Kidney (tissue), 14 donors: ENCODE data around the gene ATAD2B. TPM values are rescaled to one million over a fixed set of nuclear protein-coding genes. Genes with fewer than 3 reads are reported as not detected.
A peak's percentile ranks its signal among the peaks of the same experiment; 100 is the strongest.

ENCODE experiments used
- DNase-seq, 5 donors: peaks; one replicate each; pipeline ENCODE4 v3.0.0-alpha.2; 2013 to 2020
- FAIRE-seq: peaks from 2 replicates; lab custom pipeline; 2012; peaks lifted over from hg19 to GRCh38; lab: Jason Lieb, UNC
- H3K27ac ChIP-seq, 2 donors: one replicate each; pipeline ENCODE4 v1.7.0; 2013; ENCODE audit warnings: low read depth in 2 of 2, low read length in 2 of 2, inconsistent platforms in 1 of 2
- H3K27me3 ChIP-seq: one replicate; pipeline ENCODE4 v1.7.1; 2013; ENCODE audit warnings: low read length, inconsistent platforms; ENCODE audit not compliant: control insufficient read depth, insufficient read depth
- H3K36me3 ChIP-seq, 3 donors: one replicate each; pipeline versions ENCODE4 v1.7.0 to v1.7.1; 2013; ENCODE audit warnings: low read length in 3 of 3, control low read depth in 1 of 3, inconsistent platforms in 1 of 3; ENCODE audit not compliant: insufficient read depth in 3 of 3, control insufficient read depth in 2 of 3
- H3K4me1 ChIP-seq, 3 donors: one replicate each; pipeline versions ENCODE4 v1.7.0 to v1.7.1; 2013; ENCODE audit warnings: low read length in 3 of 3, inconsistent platforms in 1 of 3, low read depth in 1 of 3; ENCODE audit not compliant: control insufficient read depth in 2 of 3, insufficient read depth in 2 of 3
- H3K4me3 ChIP-seq, 3 donors: one replicate each; pipeline versions ENCODE4 v1.7.0 to v1.8.1; 2013; ENCODE audit warnings: low read length in 3 of 3, control low read depth in 1 of 3, inconsistent platforms in 1 of 3
- H3K9ac ChIP-seq, 3 donors: one replicate each; pipeline versions ENCODE4 v1.7.0 to v1.7.1; 2013; ENCODE audit warnings: low read length in 3 of 3, control low read depth in 1 of 3, inconsistent platforms in 1 of 3
- H3K9me3 ChIP-seq, 3 donors: one replicate each; pipeline versions ENCODE4 v1.7.0 to v1.7.1; 2013; ENCODE audit warnings: low read length in 3 of 3, control low read depth in 1 of 3, inconsistent platforms in 1 of 3; ENCODE audit not compliant: control insufficient read depth in 2 of 3, insufficient read depth in 1 of 3
- intact Hi-C: fragments of 100-400 bp; cut with DNase I; formaldehyde crosslinking; loops from one replicate; pipeline ENCODE4 v1.11.1; 2022
- polyA plus RNA-seq: library from polyadenylated mRNA; stranded (reverse); fragments of 350-450 nt; fragmentation: Illumina TruSeq; extraction: RNeasy Lipid Tissue Mini Kit (QIAGEN cat#74804); gene quantifications from one replicate; pipeline ENCODE4 v1.2.3, GENCODE V29; 2014; ENCODE audit warnings: low read depth, low replicate concordance; ENCODE audit not compliant: insufficient read depth
- total RNA-seq: library from RNA; stranded (reverse); fragmentation: NEBNext Ultra II Directional; extraction: Animal tissue kit (Norgen Biotek cat#: 25700); gene quantifications from one replicate; pipeline ENCODE4 v1.2.1, GENCODE V29; 2021
- TF ChIP-seq, protein P1 (sequence below): IDR thresholded peaks from 3 replicates; pipeline ENCODE4 v1.5.1; 2012; ENCODE audit warnings: mild to moderate bottlenecking, moderate library complexity, borderline replicate concordance; ENCODE audit not compliant: insufficient read depth; ENCODE audit errors: extremely low read depth
- donor health status: control.
- donor health status: control.
- donor health status: control.
- donor health status: control.
- donor health status: control.
- donor health status: DM: yes; HTN: yes; CAD: no.
- donor health status: Normal renal cell carcinoma (clear cell type).

Gene ATAD2B
- total and polyA plus RNA-seq, 2 donors from 2014 or later = 2.3 to 28.7 TPM

DNA sequence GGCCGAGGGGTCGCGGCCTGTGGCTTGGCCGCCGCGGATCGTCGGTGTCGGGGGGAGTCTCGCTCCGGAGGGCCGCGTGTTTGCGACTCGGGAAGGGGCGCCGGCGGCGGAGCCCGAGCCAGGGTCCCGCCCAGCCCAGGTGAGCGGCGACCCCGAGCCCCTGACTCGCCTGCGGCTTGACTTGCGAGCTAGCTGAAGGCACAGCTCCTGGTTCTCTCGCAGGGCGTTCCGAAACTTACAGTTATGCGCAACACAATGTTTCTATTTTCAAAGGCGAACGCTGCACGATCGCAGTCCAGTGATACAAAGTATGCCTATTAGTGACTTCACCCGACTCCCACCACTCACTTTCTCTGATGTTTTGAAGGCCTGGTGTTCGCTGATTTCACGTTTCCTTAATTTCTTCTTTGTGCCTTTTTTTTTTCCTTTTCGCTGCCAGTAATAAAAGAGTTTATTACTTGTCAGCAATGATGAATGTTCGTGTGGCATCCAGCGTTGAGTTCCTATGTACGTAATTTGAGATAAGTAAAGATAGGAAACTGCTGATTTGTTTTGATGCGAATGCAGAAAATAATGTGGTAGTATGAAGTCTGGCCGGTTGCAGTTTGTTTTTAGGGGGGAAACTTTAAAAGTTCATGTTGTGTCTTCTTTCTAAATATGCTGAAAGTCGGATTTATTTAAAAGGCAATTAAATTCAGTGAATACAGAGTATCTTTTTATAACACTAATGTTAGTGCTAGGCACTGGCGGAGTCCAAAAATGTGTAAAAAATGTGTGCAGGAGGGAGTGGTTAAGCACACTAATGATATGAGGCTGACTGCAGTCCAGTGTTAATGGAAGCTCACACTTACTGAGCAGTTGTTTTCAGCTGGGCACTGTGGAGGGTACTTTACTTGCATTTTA, 14.0 kb upstream of the ATAD2B start:
- peak in 2 of 5 donors; percentile 74 to 75 for DNase-seq
- FAIRE-seq = no peak
- H3K27me3 ChIP-seq = no peaks in the 10 kb centered on the region
- TF ChIP-seq, protein P1, sequence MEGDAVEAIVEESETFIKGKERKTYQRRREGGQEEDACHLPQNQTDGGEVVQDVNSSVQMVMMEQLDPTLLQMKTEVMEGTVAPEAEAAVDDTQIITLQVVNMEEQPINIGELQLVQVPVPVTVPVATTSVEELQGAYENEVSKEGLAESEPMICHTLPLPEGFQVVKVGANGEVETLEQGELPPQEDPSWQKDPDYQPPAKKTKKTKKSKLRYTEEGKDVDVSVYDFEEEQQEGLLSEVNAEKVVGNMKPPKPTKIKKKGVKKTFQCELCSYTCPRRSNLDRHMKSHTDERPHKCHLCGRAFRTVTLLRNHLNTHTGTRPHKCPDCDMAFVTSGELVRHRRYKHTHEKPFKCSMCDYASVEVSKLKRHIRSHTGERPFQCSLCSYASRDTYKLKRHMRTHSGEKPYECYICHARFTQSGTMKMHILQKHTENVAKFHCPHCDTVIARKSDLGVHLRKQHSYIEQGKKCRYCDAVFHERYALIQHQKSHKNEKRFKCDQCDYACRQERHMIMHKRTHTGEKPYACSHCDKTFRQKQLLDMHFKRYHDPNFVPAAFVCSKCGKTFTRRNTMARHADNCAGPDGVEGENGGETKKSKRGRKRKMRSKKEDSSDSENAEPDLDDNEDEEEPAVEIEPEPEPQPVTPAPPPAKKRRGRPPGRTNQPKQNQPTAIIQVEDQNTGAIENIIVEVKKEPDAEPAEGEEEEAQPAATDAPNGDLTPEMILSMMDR = no peak
- H3K27ac ChIP-seq = peak overlapping the region; percentile 34 to 86
- H3K4me3 ChIP-seq = peak overlapping the region; percentile 86 to 97 (median 91)
- intact Hi-C loops = no loop called here
- no peaks in the 10 kb centered on the region for H3K9me3 ChIP-seq
- peaks cover 0 to 2% (median 0%) of the 10 kb centered on the region in 3 donors for H3K4me1 ChIP-seq
- peak overlapping the region; percentile 50 to 96 (median 83) for H3K9ac ChIP-seq
- no peaks in the 10 kb centered on the region for H3K36me3 ChIP-seq

DNA sequence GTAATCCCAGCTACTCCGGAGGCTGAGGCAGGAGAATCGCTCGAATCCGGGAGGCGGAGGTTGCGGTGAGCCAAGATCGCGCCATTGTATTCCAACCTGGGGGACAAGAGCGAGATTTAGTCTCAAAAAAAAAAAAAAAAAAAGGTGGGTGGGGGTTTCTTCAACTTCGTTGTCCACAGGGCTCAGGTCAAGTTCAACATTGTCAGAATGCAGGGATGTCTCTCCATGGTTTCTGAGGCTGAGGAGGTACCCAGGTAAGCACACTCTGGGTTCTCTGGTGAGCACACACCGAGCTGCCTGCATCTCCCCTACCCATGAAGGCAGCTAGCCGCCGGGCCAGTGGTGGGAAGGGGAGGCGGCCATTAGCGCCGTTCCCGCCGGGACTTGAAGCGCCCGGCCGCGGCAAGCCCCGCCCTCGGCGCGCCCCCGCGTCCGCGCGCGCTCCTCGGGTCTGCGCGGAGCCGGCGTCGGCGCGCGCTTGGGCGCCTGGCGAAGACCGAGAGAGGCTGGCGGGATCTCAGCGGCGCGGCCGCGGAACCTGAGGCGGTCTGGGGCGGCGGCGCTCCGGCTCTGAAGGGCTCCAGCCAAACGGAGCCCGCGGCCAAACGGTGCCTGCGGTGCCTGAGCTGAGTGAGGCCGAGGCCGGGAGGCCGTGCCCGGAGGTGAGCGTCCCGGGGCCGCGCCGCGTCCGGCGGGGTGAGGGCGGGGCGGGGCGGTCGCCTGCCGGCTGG, 13.2 kb upstream of the ATAD2B start, which contains the start of gene UBXN2A:
TSS of gene UBXN2A (plus strand) at position 477 of the 731 bp plus-strand sequence. CDS start 17,852 bp downstream, outside the sequence.
- H3K9ac ChIP-seq = peak within 1 kb of the TSS; percentile 72 to 96 (median 90)
- H3K4me3 ChIP-seq = peak within 1 kb of the TSS; percentile 86 to 97 (median 96)
- no peaks in the 10 kb centered on the region for H3K36me3 ChIP-seq
- peak within 1 kb of the TSS; percentile 67 to 86 for H3K27ac ChIP-seq
- TF ChIP-seq, protein P1 = no peak
- no peaks in the 10 kb centered on the region for H3K9me3 ChIP-seq
- DNase-seq = peak; percentile 86 to 94 (median 91)
- H3K4me1 ChIP-seq = peaks cover 0 to 2% (median 0%) of the 10 kb centered on the region in 3 donors
- FAIRE-seq = no peak
- no peaks in the 10 kb centered on the region for H3K27me3 ChIP-seq
- intact Hi-C loops = no loop called here

DNA sequence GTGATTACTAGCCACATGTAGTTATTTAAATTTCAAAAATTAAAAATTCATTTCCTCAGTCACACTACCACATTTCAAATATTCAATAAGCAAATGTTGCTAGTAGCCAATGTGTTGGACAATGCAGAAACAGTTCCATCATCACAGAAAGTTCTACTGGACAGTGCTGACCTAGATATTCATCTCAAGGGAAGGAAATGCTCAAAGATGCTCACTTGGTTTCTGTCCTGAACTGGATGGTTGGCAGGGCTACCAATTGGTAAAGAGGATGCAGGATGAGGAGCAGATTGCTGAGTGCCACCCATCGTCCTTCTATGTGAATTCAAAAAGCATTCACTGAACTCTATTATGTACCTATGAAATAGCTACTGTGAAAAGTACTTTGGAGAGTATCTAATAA, 7.3 kb upstream of the ATAD2B start:
- Histone ChIP-seq H3K4me1 (peaks cover 0 to under 1% (median 0%) of the 10 kb centered on the region in 3 donors), H3K27me3 (no peaks in the 10 kb centered on the region), H3K9me3 (no peaks in the 10 kb centered on the region), H3K4me3 (no peak overlapping the region), H3K36me3 (no peaks in the 10 kb centered on the region), H3K27ac (no peak overlapping the region), H3K9ac (no peak overlapping the region)
- intact Hi-C loops = no loop called here
- TF ChIP-seq, protein P1 = no peak
- no peak for FAIRE-seq
- no peak for DNase-seq
